IMR-90 (cell line): ENCODE measurements around the gene GCGR.

ENCODE experiments used
- BHLHE40 ChIP-seq: fragments of 150-350 bp; IDR thresholded peaks from 2 replicates; pipeline ENCODE4 v1.6.1; 2016; ENCODE audit warnings: mild to moderate bottlenecking, low read depth, low read length
- SMC3 ChIP-seq: fragments of 150-350 bp; IDR thresholded peaks from 2 replicates; pipeline ENCODE4 v1.6.1; 2016; ENCODE audit warnings: low read depth, mild to moderate bottlenecking, antibody characterized with exemption, low read length, moderate library complexity
- TF ChIP-seq, protein P1 (sequence below): conservative IDR thresholded peaks from 2 replicates; pipeline ENCODE4 v1.5.1; 2012; ENCODE audit warnings: mild to moderate bottlenecking, low read depth, low read length, improper control_type of control experiment

DNA sequence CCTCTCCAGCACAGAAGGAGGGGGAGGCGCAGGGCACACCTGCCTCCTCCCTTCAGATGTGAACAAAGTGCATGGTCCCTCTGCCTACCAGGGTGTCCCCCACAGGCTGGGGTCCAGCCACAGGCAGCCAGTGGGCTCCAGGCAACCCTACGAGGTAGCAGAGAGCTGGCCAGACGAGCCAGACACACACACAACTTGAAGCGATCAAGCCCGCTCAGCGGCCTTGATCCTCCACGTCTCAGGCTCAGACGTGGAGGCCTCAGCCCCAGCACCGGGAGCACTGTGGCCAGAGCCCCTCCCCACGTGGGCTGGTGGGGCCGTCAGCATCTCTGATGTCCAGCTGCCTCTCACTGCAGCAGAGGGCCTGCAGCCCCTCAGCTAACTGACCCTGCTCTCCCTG is 20.6 kb downstream of the GCGR start:
- TF ChIP-seq BHLHE40 (no peak), SMC3 (no peak)
- TF ChIP-seq, protein P1, sequence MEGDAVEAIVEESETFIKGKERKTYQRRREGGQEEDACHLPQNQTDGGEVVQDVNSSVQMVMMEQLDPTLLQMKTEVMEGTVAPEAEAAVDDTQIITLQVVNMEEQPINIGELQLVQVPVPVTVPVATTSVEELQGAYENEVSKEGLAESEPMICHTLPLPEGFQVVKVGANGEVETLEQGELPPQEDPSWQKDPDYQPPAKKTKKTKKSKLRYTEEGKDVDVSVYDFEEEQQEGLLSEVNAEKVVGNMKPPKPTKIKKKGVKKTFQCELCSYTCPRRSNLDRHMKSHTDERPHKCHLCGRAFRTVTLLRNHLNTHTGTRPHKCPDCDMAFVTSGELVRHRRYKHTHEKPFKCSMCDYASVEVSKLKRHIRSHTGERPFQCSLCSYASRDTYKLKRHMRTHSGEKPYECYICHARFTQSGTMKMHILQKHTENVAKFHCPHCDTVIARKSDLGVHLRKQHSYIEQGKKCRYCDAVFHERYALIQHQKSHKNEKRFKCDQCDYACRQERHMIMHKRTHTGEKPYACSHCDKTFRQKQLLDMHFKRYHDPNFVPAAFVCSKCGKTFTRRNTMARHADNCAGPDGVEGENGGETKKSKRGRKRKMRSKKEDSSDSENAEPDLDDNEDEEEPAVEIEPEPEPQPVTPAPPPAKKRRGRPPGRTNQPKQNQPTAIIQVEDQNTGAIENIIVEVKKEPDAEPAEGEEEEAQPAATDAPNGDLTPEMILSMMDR: no peak
